Neural crest cell (in vitro differentiated cells): ENCODE results near the gene RPS25. TPM values are rescaled to one million over a fixed set of nuclear protein-coding genes. Genes with fewer than 3 reads are reported as not detected.
"Not testable (repeated sequence)": the region's sequence is repeated elsewhere in the genome, so short reads cannot be mapped to it uniquely, and the experiment has no call there.

Experiments used
- DNase-seq: peaks from one replicate; pipeline ENCODE4 v3.0.0; 2021; ENCODE audit warnings: low read depth, mixed read lengths, low spot score
- H3K27ac Mint-ChIP-seq: one replicate; pipeline ENCODE4 v1.8.0; 2021; ENCODE audit warnings: mild to moderate bottlenecking, mixed read lengths; ENCODE audit not compliant: unreplicated experiment
- H3K27me3 Mint-ChIP-seq: 2 replicates; pipeline ENCODE4 v1.8.0; 2021; ENCODE audit warnings: low read depth, mild to moderate bottlenecking, mixed read lengths
- H3K36me3 Mint-ChIP-seq: 2 replicates; pipeline ENCODE4 v1.8.0; 2021; ENCODE audit warnings: low read depth, mild to moderate bottlenecking, mixed read lengths
- H3K4me1 Mint-ChIP-seq: 2 replicates; pipeline ENCODE4 v1.8.0; 2021; ENCODE audit warnings: mixed read lengths
- H3K4me3 Mint-ChIP-seq: one replicate; pipeline ENCODE4 v1.8.0; 2021; ENCODE audit warnings: mild to moderate bottlenecking, mixed read lengths
- H3K9me3 Mint-ChIP-seq: 2 replicates; pipeline ENCODE4 v1.8.0; 2021; ENCODE audit warnings: mixed read lengths
- total RNA-seq: library from RNA; stranded (reverse); gene quantifications from 2 replicates; pipeline ENCODE4 v1.2.1, GENCODE V29; 2021
- TF ChIP-seq, protein P1 (sequence below): fragments of 200-600 bp; sonication (generic); conservative IDR thresholded peaks from 2 replicates; pipeline ENCODE4 v1.5.0; 2021; ENCODE audit warnings: antibody characterized with exemption, mild to moderate bottlenecking

RPS25 gene
- total RNA-seq, 1 donor from 2014 or later: 1,203 TPM

DNA sequence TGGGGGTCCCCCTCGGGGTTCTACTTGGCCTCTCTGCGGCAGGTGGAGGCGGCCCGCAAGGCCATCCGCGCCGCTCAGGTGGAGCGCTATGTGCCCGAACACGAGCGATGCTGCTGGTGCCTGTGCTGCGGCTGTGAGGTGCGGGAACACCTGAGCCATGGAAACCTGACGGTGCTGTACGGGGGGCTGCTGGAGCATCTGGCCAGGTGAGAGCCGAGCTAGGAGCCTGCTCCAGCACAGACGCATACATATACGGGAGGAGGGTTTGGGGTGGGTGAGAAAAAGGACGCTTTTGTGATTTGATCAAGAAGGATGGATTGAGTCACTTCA is 19.8 kb downstream of the RPS25 start:
- H3K36me3 Mint-ChIP-seq: peaks cover 8% of the 10 kb centered on the region
- peaks cover 35% of the 10 kb centered on the region for H3K4me1 Mint-ChIP-seq
- H3K9me3 Mint-ChIP-seq: no peaks in the 10 kb centered on the region
- no peak for DNase-seq
- H3K27ac Mint-ChIP-seq: peak overlapping the region; percentile 63
- TF ChIP-seq, protein P1, sequence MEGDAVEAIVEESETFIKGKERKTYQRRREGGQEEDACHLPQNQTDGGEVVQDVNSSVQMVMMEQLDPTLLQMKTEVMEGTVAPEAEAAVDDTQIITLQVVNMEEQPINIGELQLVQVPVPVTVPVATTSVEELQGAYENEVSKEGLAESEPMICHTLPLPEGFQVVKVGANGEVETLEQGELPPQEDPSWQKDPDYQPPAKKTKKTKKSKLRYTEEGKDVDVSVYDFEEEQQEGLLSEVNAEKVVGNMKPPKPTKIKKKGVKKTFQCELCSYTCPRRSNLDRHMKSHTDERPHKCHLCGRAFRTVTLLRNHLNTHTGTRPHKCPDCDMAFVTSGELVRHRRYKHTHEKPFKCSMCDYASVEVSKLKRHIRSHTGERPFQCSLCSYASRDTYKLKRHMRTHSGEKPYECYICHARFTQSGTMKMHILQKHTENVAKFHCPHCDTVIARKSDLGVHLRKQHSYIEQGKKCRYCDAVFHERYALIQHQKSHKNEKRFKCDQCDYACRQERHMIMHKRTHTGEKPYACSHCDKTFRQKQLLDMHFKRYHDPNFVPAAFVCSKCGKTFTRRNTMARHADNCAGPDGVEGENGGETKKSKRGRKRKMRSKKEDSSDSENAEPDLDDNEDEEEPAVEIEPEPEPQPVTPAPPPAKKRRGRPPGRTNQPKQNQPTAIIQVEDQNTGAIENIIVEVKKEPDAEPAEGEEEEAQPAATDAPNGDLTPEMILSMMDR: no peak
- H3K4me3 Mint-ChIP-seq: peak overlapping the region; percentile 99
- H3K27me3 Mint-ChIP-seq: no peaks in the 10 kb centered on the region

DNA sequence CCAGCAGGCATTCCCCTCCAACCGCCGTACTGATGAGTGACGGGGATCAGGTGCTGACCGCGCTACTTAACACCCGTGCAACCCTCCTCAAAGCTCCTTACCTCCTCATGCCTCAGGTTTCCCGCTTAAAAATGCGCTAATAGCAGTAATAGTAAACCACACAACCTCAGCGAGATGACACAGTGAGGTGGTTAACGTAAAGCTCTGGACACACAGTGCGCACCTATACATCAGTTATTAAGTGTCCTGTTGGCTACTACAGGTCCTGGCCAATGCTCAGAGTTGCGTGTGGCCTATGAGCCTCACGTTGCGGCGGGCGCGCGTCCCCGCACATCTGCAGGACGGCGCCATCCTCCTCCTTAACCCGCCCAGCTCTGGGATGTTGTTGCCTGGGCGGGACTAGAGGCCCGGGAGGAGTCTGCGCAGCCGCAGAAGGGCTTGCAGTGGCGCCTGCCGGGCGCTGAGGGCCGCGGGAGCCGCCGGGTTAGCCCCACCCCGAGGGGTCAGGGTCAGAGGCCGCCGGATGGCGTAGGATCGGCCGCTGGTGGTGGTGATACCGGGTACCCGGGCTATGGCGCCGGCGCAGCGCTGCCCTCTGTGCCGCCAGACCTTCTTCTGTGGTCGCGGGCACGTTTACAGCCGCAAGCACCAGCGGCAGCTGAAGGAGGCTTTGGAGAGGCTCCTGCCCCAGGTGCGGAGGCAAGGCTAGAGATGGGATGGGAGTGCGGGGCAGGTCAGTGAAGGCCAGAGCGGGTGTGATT is 20.3 kb downstream of the RPS25 start, which contains the start of gene CENATAC:
Gene CENATAC, plus strand, starts transcription at position 512 of the 761 bp plus-strand sequence. Its CDS starts 60 bp downstream, at position 572.
- DNase-seq: peak; percentile 96
- Mint-ChIP-seq H3K9me3 (no peaks in the 10 kb centered on the region), H3K4me3 (peak within 1 kb of the TSS; percentile 99), H3K27me3 (no peaks in the 10 kb centered on the region), H3K4me1 (peaks cover 35% of the 10 kb centered on the region), H3K36me3 (peaks cover 6% of the 10 kb centered on the region), H3K27ac (peak within 1 kb of the TSS; percentile 98)
- TF ChIP-seq, protein P1: no peak

DNA sequence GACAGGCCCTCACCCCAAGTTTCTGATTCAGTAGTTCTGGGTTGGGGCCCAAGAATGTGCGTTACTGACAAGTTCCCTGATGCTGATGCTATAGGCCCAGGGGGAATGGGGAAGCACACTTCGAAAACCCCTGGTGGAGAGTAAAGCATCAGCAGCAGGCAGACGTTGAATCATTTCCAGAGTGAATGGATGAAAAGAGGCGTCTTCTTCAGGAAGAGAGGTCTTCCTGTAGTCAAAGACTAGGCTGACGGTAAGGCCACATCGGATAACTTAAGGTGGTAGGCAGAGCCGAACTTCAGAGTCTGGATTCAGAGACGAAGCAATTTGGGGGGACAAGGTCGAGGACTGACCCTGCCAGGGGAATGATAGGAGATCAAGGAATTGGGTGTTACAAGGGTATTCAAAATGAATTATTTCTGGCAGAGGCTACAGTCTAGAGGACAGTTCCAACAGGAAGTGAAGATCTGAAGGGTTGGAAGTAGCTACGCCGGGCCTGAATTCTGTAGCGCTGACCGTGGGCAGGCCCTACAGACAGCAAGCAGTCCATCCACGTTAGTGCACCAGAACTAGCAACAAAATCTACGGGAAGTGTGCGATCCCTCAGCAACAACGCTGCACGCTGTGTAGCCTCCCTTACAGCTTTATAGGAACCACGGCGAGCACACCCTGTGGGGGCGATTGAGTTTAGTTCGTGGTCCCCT is 21.1 kb downstream of the RPS25 start:
- peaks cover 35% of the 10 kb centered on the region for H3K4me1 Mint-ChIP-seq
- TF ChIP-seq, protein P1: peak; percentile 53
- no peak for DNase-seq
- H3K36me3 Mint-ChIP-seq: peaks cover 6% of the 10 kb centered on the region
- H3K9me3 Mint-ChIP-seq: no peaks in the 10 kb centered on the region
- H3K27me3 Mint-ChIP-seq: no peaks in the 10 kb centered on the region
- H3K4me3 Mint-ChIP-seq: peak overlapping the region; percentile 99
- peak overlapping the region; percentile 94 for H3K27ac Mint-ChIP-seq

DNA sequence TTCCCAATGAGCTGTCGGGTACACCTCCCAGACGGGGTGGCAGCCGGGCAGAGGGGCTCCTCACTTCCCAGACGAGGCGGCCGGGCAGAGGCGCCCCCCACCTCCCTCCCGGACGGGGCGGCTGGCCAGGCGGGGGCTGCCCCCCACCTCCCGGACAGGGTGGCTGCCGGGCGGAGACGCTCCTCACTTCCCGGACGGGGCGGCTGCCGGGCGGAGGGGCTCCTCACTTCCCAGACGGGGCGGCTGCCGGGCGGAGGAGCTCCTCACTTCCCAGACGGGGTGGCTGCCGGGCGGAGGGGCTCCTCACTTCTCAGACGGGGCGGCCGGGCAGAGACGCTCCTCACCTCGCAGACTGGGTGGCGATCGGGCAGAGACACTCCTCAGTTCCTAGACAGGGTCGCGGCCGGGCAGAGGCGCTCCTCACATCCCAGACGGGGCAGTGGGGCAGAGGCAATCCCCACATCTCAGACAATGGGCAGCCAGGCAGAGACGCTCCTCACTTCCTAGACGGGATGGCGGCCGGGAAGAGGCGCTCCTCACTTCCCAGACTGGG is 26.6 kb downstream of the RPS25 start:
- not testable (repeated sequence) for H3K27ac Mint-ChIP-seq, H3K4me1 Mint-ChIP-seq, H3K27me3 Mint-ChIP-seq, DNase-seq, H3K9me3 Mint-ChIP-seq, H3K4me3 Mint-ChIP-seq, H3K36me3 Mint-ChIP-seq

DNA sequence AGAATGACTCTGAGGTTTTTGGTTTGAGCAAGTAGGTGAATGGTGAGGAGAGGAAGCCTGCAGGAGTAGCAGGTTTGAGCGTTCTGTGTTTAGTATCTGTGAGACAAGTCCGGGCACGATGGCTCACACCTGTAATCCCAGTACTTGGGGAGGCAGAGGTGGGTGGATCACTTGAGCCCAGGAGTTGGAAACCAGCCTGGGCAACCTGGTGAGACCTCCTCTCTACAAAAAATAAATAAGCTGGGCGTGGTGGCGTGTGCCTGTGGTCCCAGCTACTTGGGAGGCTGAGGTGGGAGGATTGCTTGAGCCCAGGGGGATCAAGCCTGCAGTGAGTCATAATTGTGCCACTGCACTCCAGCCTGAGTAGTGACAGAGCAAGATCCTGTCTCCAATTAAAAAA is 29.9 kb downstream of the RPS25 start:
- DNase-seq: no peak
- Mint-ChIP-seq H3K4me1 (no peaks in the 10 kb centered on the region), H3K27me3 (no peaks in the 10 kb centered on the region), H3K4me3 (no peak overlapping the region), H3K9me3 (no peaks in the 10 kb centered on the region), H3K27ac (no peak overlapping the region), H3K36me3 (peaks cover 3% of the 10 kb centered on the region)
- TF ChIP-seq, protein P1: no peak

DNA sequence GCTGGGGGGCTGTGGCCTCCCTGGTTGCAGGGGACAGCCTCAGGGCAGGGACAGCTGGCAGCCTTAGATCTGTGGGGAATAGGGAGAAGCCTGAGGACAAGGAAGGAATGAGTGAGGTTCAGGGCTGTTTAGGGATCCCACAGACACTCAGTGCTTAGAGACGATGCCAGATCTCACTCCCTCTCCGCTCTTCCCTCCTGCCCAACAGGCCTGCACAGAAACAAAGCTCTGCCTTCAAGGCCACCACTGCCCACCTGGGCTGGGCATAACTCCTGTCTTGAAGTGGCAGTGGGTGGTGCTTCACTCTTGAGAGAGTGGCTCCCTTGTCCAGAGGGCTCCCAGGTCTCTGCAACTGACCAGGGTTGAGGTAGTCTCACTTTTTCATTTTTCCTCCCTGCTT is 33.3 kb downstream of the RPS25 start:
- no peak for DNase-seq
- Mint-ChIP-seq H3K27ac (peak overlapping the region; percentile 96), H3K9me3 (no peaks in the 10 kb centered on the region), H3K36me3 (no peaks in the 10 kb centered on the region), H3K4me3 (no peak overlapping the region), H3K4me1 (peaks cover 3% of the 10 kb centered on the region), H3K27me3 (no peaks in the 10 kb centered on the region)
- TF ChIP-seq, protein P1: no peak

DNA sequence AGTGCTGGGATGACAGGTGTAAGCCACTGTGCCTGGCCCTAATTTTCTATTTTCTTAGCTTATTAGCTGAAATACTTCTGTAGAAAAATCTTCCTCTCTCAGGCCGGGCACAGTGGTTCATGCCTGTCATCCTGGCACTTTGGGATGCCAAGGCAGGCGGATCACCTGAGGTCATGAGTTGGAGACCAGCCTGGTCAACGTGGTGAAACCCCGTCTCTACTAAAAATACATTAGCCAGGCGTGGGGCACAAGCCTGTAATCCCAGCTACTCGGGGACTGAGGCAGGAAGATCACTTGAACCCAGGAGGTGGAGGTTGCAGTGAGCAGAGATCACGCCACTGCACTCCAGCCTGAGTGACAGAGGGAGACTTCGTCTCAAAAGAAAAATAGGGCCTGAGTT is 33.8 kb downstream of the RPS25 start:
- H3K27ac Mint-ChIP-seq, H3K27me3 Mint-ChIP-seq, H3K4me3 Mint-ChIP-seq, H3K36me3 Mint-ChIP-seq, DNase-seq, H3K9me3 Mint-ChIP-seq, H3K4me1 Mint-ChIP-seq: not testable (repeated sequence)
